Esophagus mucosa (tissue), 1 donor: ENCODE data around the gene EXOSC9. TPM values are rescaled to one million over a fixed set of nuclear protein-coding genes. Genes with fewer than 3 reads are reported as not detected.
A peak's percentile ranks its signal among the peaks of the same experiment; 100 is the strongest.
"Not testable (repeated sequence)": the region's sequence is repeated elsewhere in the genome, so short reads cannot be mapped to it uniquely, and the experiment has no call there.

Source experiments
- ATAC-seq: fragments of 200-7000 bp; cut with Tn5 transposase; one replicate; pipeline ENCODE4 v1.9.1; 2020
- total RNA-seq: library from RNA; stranded (reverse); gene quantifications from one replicate; pipeline ENCODE4 v1.2.4, GENCODE V29; 2023
- donor health status: DM: yes; HTN: yes; CAD: no.

Gene EXOSC9
- 12.8 TPM for total RNA-seq

GRCh38 chr4:121800961-121801714, at the start of gene EXOSC9:
TSS of gene EXOSC9 (plus strand) at chr4:121801323. CDS start at chr4:121801425, 102 bp downstream.
- ATAC-seq, result peak; percentile 95

GRCh38 chr4:121752142-121752541, 49.0 kb upstream of the EXOSC9 start:
- ATAC-seq, result not testable (repeated sequence)

- ATAC-seq, result no peak
These were observed 42.1 kb upstream of the EXOSC9 start for GRCh38 chr4:121758925-121759568.

- ATAC-seq, result no peak
These were observed 40.9 kb upstream of the EXOSC9 start for GRCh38 chr4:121760205-121760604.

GRCh38 chr4:121764303-121764701, 36.8 kb upstream of the EXOSC9 start:
- no peak for ATAC-seq

GRCh38 chr4:121764702-121765367, 36.3 kb upstream of the EXOSC9 start, which contains the start of gene SMIM43:
TSS of gene SMIM43 (minus strand) at chr4:121765164. CDS start at chr4:121765105, 59 bp downstream.
- no peak for ATAC-seq

GRCh38 chr4:121765368-121765705, 35.8 kb upstream of the EXOSC9 start:
- ATAC-seq, result no peak

GRCh38 chr4:121765971-121766538, 35.1 kb upstream of the EXOSC9 start:
- no peak for ATAC-seq

GRCh38 chr4:121767166-121767565, 34.0 kb upstream of the EXOSC9 start:
- ATAC-seq, result no peak

GRCh38 chr4:121769341-121769740, 31.8 kb upstream of the EXOSC9 start:
- ATAC-seq, result peak; percentile 32

GRCh38 chr4:121771869-121772268, 29.3 kb upstream of the EXOSC9 start:
- no peak for ATAC-seq

GRCh38 chr4:121773883-121774282, 27.2 kb upstream of the EXOSC9 start:
- no peak for ATAC-seq

- no peak for ATAC-seq
These were observed 24.3 kb upstream of the EXOSC9 start for GRCh38 chr4:121776610-121777401.

- ATAC-seq, result no peak
These were observed 23.5 kb upstream of the EXOSC9 start for GRCh38 chr4:121777625-121778024.

- ATAC-seq, result no peak
These were observed 22.0 kb upstream of the EXOSC9 start for GRCh38 chr4:121778991-121779628.

GRCh38 chr4:121783210-121783609, 17.9 kb upstream of the EXOSC9 start:
- ATAC-seq, result no peak

GRCh38 chr4:121784401-121784800, 16.7 kb upstream of the EXOSC9 start:
- no peak for ATAC-seq

- ATAC-seq, result no peak
These were observed 16.1 kb upstream of the EXOSC9 start for GRCh38 chr4:121784975-121785374.

GRCh38 chr4:121785479-121785878, 15.6 kb upstream of the EXOSC9 start:
- no peak for ATAC-seq

GRCh38 chr4:121786221-121786620, 14.9 kb upstream of the EXOSC9 start:
- no peak for ATAC-seq

GRCh38 chr4:121788896-121789295, 12.2 kb upstream of the EXOSC9 start:
- ATAC-seq, result no peak

GRCh38 chr4:121789455-121789854, 11.7 kb upstream of the EXOSC9 start:
- ATAC-seq, result no peak
